Prostate gland (tissue), 2 donors: Measurements from ENCODE around the gene EPN3. TPM values are rescaled to one million over a fixed set of nuclear protein-coding genes. Genes with fewer than 3 reads are reported as not detected.

ENCODE experiments used
- DNase-seq: peaks from one replicate; pipeline ENCODE4 v3.0.0-alpha.2; 2019; ENCODE audit warnings: low spot score
- H3K27ac ChIP-seq, 2 donors: fragments of 200-600 bp; sonication (generic); 2 replicates each; pipeline ENCODE4 v1.5.1; 2017 to 2019
- H3K27me3 ChIP-seq: fragments of 200-600 bp; sonication (generic); replicated peaks from 2 replicates; pipeline ENCODE4 v1.5.1; 2019; ENCODE audit not compliant: insufficient read depth
- H3K36me3 ChIP-seq, 2 donors: fragments of 200-600 bp; sonication (generic); 1 replicate in 1 of 2; 2 replicates in 1 of 2; pipeline versions ENCODE4 v1.5.1 to v1.8.1; 2017 to 2019
- H3K4me1 ChIP-seq: fragments of 200-600 bp; sonication (generic); replicated peaks from 2 replicates; pipeline ENCODE4 v1.5.1; 2019
- H3K4me3 ChIP-seq, 2 donors: fragments of 200-600 bp; sonication (generic); 2 replicates each; pipeline ENCODE4 v1.5.1; 2017 to 2019
- H3K9me3 ChIP-seq: fragments of 200-600 bp; sonication (generic); 2 replicates; pipeline ENCODE4 v1.5.1; 2017
- CTCF ChIP-seq, 4 experiments: fragments of 200-600 bp in 2 of 4; fragments of 450-650 bp in 2 of 4; sonication (generic) in 2 of 4; IDR thresholded peaks; 1 replicate in 3 of 4; 2 replicates in 1 of 4; pipeline ENCODE4 v1.5.1; 2016 to 2019; ENCODE audit warnings: antibody characterized with exemption in 4 of 4, mild to moderate bottlenecking in 2 of 4, moderate library complexity in 2 of 4
- POLR2A ChIP-seq: fragments of 450-650 bp; IDR thresholded peaks from one replicate; pipeline ENCODE4 v1.6.1; 2016; ENCODE audit warnings: antibody characterized with exemption, mild to moderate bottlenecking
- POLR2AphosphoS5 ChIP-seq: sonication (generic); formaldehyde crosslinking; IDR thresholded peaks from one replicate; pipeline ENCODE4 v1.6.1; 2017; ENCODE audit warnings: antibody characterized with exemption
- WGBS: methylation state at CpG from one replicate; pipeline ENCODE4 v1.1.5; 2018; 5-methylcytosine and 5-hydroxymethylcytosine counted together
- intact Hi-C: fragments of 100-400 bp; cut with DNase I; formaldehyde crosslinking; loops from one replicate; pipeline ENCODE4 v1.14.2; 2022
- total RNA-seq, 2 donors: library from RNA; depleted of rRNA; stranded (reverse); fragments of >200 nt; gene quantifications; one replicate each; pipeline ENCODE4 v1.1.0, GENCODE V29; 2016

EPN3 gene
- total RNA-seq, 2 donors from 2014 or later = 60.8 to 108 TPM

- no peak for TF ChIP-seq CTCF (IDR thresholded peaks at IDR 0.05)
- TF ChIP-seq POLR2AphosphoS5 = no peak
- no peak for TF ChIP-seq POLR2A
- H3K4me3 ChIP-seq = no peak overlapping the region
- WGBS = 92% methylated on average over 45 of the region's 45 CpGs
- no peak for DNase-seq
- peak overlapping the region; percentile 24 to 28 for H3K27ac ChIP-seq
- no peaks in the 10 kb centered on the region for H3K27me3 ChIP-seq
- intact Hi-C loops = no loop called here
- H3K36me3 ChIP-seq = peaks cover 0 to 3% of the 10 kb centered on the region in 2 donors
- peaks cover 21% of the 10 kb centered on the region for H3K4me1 ChIP-seq
- H3K9me3 ChIP-seq = no peaks in the 10 kb centered on the region
Measured at GRCh38 chr17:50536683-50537646, 4.4 kb downstream of the EPN3 start.

GRCh38 chr17:50537721-50538548, 5.4 kb downstream of the EPN3 start:
- Histone ChIP-seq H3K9me3 (no peaks in the 10 kb centered on the region), H3K4me3 (no peak overlapping the region), H3K4me1 (peaks cover 23% of the 10 kb centered on the region), H3K27ac (peak overlapping the region; percentile 24 to 28), H3K27me3 (no peaks in the 10 kb centered on the region), H3K36me3 (peaks cover 0 to 3% of the 10 kb centered on the region in 2 donors)
- intact Hi-C loops = no loop called here
- DNase-seq = no peak
- TF ChIP-seq POLR2A (no peak), POLR2AphosphoS5 (no peak), CTCF (IDR thresholded peaks at IDR 0.05) (no peak)
- WGBS = 85% methylated on average over 20 of the region's 20 CpGs

GRCh38 chr17:50538549-50539410, 6.2 kb downstream of the EPN3 start:
- peaks cover 0 to 3% of the 10 kb centered on the region in 2 donors for H3K36me3 ChIP-seq
- intact Hi-C loops = no loop called here
- TF ChIP-seq CTCF (IDR thresholded peaks at IDR 0.05) = no peak
- no peak for TF ChIP-seq POLR2A
- TF ChIP-seq POLR2AphosphoS5 = no peak
- no peak overlapping the region for H3K27ac ChIP-seq
- 69% methylated on average over 20 of the region's 20 CpGs for WGBS
- no peak overlapping the region for H3K4me3 ChIP-seq
- no peak for DNase-seq
- no peaks in the 10 kb centered on the region for H3K9me3 ChIP-seq
- peaks cover 31% of the 10 kb centered on the region for H3K4me1 ChIP-seq
- no peaks in the 10 kb centered on the region for H3K27me3 ChIP-seq

DNA sequence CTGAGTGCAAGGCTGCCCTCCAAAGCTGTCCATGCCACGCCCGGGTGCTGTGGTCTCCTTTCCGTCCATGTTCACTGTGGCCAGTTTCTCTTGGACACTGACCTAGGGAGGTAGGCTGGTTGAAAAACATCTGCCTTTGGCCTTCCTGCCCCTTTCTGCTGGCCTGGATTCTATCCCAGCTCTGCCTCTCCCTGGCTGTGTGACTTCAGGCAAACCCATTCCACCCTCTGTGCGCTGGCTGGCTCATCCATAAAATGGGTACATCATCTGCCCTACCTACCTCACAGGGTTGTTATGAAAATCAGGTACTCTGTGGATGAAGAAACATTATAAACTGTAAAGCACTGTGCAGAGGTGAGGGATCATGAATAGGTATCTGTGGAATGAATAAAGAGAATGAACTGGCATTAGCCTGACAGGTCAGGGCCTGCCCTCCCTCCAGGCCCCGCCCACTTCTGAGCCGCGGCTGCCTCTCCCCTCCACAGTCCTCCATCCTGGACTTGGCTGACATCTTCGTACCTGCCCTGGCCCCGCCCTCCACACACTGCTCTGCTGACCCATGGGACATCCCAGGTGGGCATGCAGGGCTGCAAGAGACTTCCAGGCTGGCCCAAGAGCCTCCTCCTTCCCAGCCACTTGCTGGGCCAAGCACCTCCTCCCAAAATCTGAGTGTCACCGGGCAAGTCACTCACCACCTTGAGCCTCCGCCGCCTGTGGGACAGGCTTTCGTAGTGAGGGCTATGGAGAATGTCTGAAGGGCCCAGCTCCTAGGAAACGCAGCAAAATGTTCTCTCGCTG, 7.4 kb downstream of the EPN3 start:
- WGBS = 60% methylated on average over 15 of the region's 15 CpGs
- DNase-seq = peak; percentile 46
- H3K4me1 ChIP-seq = peaks cover 31% of the 10 kb centered on the region
- no peak overlapping the region for H3K4me3 ChIP-seq
- H3K27ac ChIP-seq = peak overlapping the region; percentile 30 to 88
- H3K36me3 ChIP-seq = peaks cover 0 to 3% of the 10 kb centered on the region in 2 donors
- intact Hi-C loops = loop anchor here (10.0 kb wide), 2 partner anchors 245 to 415 kb away; no protein-coding TSS in a partner anchor
- TF ChIP-seq POLR2AphosphoS5 (peak; percentile 19), POLR2A (no peak)
- H3K9me3 ChIP-seq = no peaks in the 10 kb centered on the region
- H3K27me3 ChIP-seq = no peaks in the 10 kb centered on the region
